ENCODE results near the gene RAB40AL.
"Not testable (repeated sequence)": the region's sequence is repeated elsewhere in the genome, so short reads cannot be mapped to it uniquely, and the experiment has no call there.

Gene RAB40AL, protein sequence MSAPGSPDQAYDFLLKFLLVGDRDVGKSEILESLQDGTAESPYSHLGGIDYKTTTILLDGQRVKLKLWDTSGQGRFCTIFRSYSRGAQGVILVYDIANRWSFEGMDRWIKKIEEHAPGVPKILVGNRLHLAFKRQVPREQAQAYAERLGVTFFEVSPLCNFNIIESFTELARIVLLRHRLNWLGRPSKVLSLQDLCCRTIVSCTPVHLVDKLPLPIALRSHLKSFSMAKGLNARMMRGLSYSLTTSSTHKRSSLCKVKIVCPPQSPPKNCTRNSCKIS

GRCh38 chrX:102936972-102937371 is at the start of gene RAB40AL:
Gene RAB40AL, plus strand, starts transcription at chrX:102937272. Its CDS starts 47 bp downstream, at chrX:102937319.
- not testable (repeated sequence) for DNase-seq

DNA sequence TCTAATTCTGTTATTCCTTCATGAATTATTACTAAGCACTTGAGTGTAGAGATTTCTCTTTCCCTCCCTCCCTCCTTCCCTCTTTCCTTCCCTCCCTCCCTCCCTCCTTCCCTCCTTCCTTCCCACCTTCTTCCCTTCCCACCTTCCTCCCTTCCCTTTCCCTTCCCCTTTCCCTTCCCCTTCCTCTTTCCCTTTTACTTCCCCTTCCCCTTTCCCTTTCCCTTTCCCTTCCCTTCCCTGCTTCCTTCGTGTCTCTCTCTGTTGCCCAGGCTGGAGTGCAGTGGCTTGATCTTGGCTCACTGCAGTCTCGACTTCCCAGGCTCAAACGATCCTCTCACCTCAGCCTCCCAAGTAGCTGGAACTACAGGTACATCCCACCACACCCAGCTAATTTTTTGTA is 49.4 kb upstream of the RAB40AL start:
- DNase-seq, result no peak

DNA sequence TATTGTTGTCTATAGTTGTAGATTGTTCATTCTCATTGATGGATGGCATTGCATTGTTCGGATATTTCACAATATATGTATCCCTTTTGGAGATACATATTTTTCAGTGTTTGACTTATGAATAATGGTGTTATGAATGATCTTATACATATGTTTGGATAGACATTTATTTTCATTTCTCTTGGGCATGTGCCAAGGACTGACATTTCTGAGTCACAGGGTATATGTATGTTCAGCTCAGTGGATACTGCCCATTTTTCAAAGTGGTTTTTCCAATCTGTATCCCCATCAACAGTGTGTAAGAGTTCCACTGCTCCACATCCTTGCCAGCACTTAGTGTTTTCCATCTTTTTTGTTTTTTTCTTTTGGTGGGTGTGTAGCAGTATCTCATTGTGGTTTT is 45.0 kb upstream of the RAB40AL start:
- no peak for DNase-seq

DNA sequence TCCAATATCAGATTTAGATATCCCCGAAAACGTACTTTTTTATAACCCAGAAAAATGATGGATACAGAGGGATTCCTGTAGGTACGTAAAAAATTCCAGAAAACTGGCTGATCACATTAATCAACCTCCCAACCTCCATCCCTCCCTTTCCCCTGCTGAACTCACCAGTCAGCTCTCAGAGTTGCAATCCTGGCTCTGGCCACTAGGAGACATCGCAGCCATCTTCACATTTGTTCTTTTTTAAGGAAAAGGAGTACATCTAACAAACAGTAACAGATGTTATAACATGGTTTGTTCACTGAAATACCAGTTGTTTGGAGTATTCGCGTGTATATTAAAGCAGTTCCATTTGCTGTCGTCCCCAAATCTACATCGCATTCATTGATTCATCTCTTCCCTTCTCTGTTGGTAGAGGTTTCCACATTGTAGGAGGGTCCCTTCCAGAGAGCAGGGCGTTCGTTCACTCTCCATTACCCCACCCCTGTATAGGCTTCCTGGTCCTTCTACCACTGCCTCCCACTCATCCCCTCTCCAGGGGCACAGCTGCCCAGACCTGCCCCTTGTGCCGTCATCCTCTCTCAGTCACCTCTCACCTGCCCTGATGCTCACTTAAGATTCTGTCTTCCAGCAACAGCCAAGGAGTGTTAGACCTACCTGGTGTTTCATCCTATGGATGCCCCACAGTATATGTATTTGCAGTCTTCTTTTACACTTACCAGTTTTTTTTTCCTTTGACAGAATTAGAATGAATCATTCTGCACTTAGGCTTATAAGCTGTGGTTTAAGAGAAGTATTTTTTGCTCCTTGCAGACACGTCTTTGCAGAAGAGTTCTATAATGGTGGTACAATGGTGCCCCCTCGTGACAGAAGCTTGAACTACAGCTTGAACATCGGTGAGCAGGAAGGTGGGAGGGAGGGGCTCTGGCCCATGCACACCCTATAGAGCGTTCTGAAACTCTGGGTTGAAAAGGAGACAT is 36.8 kb upstream of the RAB40AL start:
- DNase-seq, result peak; percentile 44

- no peak for DNase-seq
Observed at GRCh38 chrX:102902355-102902754, 34.7 kb upstream of the RAB40AL start.

DNA sequence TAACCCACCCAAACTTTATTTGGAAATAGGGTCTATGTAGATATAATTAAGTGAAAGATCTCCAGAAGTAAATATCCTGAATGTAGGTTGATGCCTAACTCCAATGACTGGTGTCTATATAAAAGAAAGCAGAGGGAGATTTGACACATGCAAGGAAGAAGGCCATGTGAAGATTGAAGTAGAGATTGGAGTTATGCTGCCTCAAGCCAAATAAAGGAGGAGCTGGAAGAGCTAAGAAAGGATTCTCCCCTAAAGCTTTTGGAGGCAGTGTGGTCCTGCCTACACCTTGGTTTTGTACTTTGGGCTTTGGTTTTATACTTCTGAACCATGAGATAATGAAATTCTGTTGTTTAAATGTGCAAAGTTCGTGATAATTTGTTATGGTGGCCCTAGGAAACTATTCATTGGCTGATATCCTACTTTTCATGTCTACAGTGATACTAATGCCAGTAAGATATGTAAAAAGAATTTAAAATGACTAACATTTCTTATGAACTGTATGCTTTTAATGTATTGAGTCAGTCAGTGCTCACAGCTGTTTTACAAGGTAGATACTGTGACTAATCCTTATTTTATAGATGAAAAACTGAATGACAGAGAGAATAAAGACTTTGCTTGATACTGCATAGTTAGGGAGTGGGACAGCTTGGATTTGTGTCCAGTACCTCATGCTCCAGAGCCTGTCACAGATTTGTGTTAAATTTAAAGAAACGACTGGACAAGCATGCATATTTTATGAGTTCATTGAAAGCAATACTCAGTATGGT is 5.9 kb upstream of the RAB40AL start:
- DNase-seq, result no peak

GRCh38 chrX:102934624-102935023 is 2.4 kb upstream of the RAB40AL start:
- DNase-seq, result no peak

GRCh38 chrX:102950908-102951866 is 14.1 kb downstream of the RAB40AL start:
- peak; percentile 52 for DNase-seq

- no peak for DNase-seq
Observed at GRCh38 chrX:102957751-102958150, 20.7 kb downstream of the RAB40AL start.

DNA sequence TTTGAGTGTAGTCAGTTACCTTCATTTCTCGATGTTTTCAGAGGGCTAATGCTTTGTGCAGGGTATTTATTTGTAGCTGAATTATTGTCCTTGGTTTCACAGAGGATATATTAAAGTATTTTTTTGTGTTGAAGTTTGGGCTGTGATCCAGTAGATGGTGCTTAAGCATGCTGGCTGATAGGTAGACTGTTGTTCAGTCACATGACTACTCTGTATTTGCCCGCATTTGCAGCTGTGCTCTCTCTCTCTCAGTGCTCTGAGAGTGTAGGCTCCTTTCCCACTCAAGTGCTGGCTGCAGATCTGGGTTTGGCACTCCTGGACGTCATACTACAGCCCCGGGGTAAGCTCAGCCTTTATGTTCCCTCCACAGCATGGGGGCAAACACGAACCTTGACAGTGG is 21.7 kb downstream of the RAB40AL start:
- DNase-seq, result no peak

DNA sequence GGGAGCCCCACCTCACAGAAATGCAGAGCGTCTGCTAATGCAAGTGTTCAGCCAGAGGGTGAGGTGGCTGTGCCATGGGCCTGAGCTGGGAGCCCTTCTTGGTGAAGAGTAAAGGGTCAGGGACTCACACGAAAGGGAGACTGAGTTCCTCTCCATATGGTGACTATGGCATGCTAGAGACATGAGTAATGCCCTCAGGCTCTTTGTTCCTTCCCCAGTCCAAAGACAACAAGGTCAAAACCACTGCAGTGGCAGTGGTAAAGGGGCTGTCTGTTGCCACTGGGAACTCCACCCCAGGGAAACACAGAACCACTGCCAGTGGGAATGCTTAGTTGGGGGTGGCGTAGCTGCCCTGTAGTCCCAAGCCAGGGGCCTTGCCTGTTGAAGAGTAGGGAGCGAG is 22.4 kb downstream of the RAB40AL start:
- DNase-seq, result no peak

DNA sequence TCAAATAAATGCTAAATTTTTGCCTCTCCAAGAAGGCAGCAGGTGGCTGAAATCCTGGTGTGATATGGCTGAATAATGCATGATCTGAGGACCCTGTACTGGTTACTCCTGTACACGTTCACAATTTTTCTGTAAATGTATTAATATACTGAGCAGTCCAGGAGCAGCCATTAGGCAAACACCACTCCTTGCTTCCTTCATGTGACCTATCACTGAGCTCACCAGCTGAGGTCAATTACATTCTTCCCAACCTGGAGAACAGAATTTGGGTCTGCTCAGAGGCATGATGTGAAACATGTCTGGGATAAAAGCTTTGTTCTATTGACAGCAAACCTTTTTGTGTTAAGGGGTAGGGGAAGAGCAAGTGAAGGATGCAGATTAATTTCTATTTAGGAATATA is 26.9 kb downstream of the RAB40AL start:
- no peak for DNase-seq

- no peak for DNase-seq
Observed at GRCh38 chrX:102964940-102965339, 27.9 kb downstream of the RAB40AL start.

GRCh38 chrX:102966701-102967100 is 29.6 kb downstream of the RAB40AL start:
- DNase-seq, result no peak

DNA sequence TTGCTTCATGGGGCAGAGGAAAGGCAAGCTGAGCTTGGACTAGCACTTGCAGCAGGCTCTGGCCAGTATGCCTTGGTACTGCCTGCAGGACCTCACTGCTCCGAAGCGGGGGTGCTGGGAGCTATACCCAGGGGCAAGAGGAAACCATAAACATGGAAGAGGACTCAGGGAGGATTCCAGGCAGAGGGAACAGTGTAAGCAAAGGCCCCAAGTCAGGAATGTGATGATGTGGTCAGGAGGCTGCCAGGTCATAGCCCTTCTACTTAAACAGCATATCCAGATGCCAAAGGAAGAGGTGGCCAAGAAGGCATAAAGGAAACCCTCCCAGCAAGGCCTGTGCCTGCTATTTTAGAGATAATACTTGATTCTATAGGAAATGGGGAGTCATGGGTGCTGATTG is 31.1 kb downstream of the RAB40AL start:
- no peak for DNase-seq

DNA sequence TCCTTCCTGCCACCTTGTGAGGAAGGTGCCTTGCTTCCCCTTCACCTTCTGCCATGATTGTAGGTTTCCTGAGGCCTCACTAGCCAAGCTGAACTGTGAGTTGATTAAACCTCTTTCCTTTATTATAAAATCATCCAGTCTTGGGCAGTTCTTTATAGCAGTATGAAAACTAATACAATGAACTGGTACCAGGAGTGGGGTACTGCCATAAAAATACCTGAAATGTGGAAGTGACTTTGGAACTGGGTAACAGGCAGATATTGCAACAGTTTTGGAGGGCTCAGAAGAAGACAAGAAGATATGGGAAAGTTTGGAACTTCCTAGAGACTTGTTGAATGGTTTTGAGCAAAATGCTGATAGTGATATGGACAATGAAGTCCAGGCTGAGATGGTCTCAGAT is 34.5 kb downstream of the RAB40AL start:
- not testable (repeated sequence) for DNase-seq

GRCh38 chrX:102975016-102975415 is 37.9 kb downstream of the RAB40AL start:
- no peak for DNase-seq

GRCh38 chrX:102976286-102976685 is 39.2 kb downstream of the RAB40AL start:
- no peak for DNase-seq

GRCh38 chrX:102976793-102977495 is 39.9 kb downstream of the RAB40AL start:
- no peak for DNase-seq

- no peak for DNase-seq
Observed at GRCh38 chrX:102978594-102978993, 41.5 kb downstream of the RAB40AL start.

DNA sequence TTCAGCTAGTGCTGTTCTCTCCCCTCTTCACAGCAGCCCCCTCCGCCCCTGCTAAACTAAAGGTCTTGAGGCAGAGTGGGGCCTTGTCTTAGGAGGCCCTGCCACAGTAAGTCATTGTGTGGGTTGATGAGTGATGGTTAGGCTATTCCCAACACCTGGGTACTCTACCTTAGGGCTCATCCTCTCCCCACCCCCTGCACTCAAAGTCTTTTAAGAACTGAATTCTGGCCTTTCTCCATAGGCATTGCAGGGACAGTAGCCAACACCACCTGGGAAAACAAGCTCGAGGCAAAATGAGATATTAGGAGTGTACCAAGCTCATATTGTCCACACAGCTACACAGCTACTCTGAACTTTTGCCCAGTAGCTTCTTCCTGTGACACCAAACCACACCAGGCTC is 42.5 kb downstream of the RAB40AL start:
- no peak for DNase-seq

Data from NCI-H146 (cell line).